HL-60 (cell line): ENCODE results near the gene C2CD5.

Source experiments
- DNase-seq, 2 experiments: peaks; one replicate each; pipeline ENCODE4 v3.0.0-alpha.2; 2010 to 2020; ENCODE audit warnings: low read depth in 1 of 2, low spot score in 1 of 2
- H3K27ac ChIP-seq: fragments of 250-450 bp; sonication (Bioruptor Pico); replicated peaks from 2 replicates; pipeline ENCODE4 v1.5.1; 2020; ENCODE audit warnings: mild to moderate bottlenecking, moderate library complexity
- H3K27me3 ChIP-seq: fragments of 250-450 bp; sonication (Bioruptor Pico); 2 replicates; pipeline ENCODE4 v1.5.1; 2021; ENCODE audit warnings: mild to moderate bottlenecking, moderate library complexity; ENCODE audit not compliant: insufficient read depth, poor library complexity, severe bottlenecking
- H3K4me3 ChIP-seq: replicated peaks from 2 replicates; pipeline ENCODE4 v1.5.1; 2011; ENCODE audit warnings: mild to moderate bottlenecking, control low read depth, low read length; ENCODE audit not compliant: insufficient read depth
- GABPA ChIP-seq: IDR thresholded peaks from 2 replicates; pipeline ENCODE4 v1.6.1; 2012; ENCODE audit warnings: low read depth
- POLR2AphosphoS5 ChIP-seq: IDR thresholded peaks from 2 replicates; pipeline ENCODE4 v1.6.1; 2012; ENCODE audit warnings: low read depth
- SPI1 ChIP-seq: IDR thresholded peaks from 2 replicates; pipeline ENCODE4 v1.6.1; 2012; ENCODE audit warnings: low read depth, mild to moderate bottlenecking, borderline replicate concordance
- TF ChIP-seq, protein P1 (sequence below): IDR thresholded peaks from 2 replicates; pipeline ENCODE4 v1.6.1; 2012; ENCODE audit warnings: low read depth; ENCODE audit not compliant: insufficient replicate concordance
- TF ChIP-seq, protein P2 (sequence below): IDR thresholded peaks from one replicate; pipeline ENCODE4 v1.5.1; 2011; ENCODE audit warnings: low read length, control low read depth, inconsistent platforms; ENCODE audit not compliant: insufficient read depth

The C2CD5 gene

DNA sequence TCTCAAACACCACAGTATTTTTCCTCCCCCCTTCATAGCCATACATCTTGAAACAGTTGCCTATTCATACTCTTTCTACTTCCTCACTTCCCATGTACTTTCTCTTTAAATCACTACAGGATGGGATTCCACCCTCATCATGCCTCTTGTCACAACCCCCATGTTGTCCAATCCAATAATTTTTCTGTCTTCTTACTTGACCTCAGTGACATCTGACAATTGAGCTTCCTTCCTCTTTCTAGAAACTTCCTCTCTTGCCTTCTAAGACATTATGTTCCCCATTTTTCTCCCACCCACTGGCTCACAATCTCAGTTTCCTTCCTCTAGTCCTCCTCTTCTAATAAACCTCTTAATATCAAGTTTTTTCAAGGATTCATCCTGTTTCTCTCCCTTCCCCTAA is 5.3 kb downstream of the C2CD5 start:
- TF ChIP-seq POLR2AphosphoS5 = peak; percentile 48; the same call in 1 of the 2 replicates
- TF ChIP-seq, protein P1, sequence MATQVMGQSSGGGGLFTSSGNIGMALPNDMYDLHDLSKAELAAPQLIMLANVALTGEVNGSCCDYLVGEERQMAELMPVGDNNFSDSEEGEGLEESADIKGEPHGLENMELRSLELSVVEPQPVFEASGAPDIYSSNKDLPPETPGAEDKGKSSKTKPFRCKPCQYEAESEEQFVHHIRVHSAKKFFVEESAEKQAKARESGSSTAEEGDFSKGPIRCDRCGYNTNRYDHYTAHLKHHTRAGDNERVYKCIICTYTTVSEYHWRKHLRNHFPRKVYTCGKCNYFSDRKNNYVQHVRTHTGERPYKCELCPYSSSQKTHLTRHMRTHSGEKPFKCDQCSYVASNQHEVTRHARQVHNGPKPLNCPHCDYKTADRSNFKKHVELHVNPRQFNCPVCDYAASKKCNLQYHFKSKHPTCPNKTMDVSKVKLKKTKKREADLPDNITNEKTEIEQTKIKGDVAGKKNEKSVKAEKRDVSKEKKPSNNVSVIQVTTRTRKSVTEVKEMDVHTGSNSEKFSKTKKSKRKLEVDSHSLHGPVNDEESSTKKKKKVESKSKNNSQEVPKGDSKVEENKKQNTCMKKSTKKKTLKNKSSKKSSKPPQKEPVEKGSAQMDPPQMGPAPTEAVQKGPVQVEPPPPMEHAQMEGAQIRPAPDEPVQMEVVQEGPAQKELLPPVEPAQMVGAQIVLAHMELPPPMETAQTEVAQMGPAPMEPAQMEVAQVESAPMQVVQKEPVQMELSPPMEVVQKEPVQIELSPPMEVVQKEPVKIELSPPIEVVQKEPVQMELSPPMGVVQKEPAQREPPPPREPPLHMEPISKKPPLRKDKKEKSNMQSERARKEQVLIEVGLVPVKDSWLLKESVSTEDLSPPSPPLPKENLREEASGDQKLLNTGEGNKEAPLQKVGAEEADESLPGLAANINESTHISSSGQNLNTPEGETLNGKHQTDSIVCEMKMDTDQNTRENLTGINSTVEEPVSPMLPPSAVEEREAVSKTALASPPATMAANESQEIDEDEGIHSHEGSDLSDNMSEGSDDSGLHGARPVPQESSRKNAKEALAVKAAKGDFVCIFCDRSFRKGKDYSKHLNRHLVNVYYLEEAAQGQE = no peak
- TF ChIP-seq, protein P2, sequence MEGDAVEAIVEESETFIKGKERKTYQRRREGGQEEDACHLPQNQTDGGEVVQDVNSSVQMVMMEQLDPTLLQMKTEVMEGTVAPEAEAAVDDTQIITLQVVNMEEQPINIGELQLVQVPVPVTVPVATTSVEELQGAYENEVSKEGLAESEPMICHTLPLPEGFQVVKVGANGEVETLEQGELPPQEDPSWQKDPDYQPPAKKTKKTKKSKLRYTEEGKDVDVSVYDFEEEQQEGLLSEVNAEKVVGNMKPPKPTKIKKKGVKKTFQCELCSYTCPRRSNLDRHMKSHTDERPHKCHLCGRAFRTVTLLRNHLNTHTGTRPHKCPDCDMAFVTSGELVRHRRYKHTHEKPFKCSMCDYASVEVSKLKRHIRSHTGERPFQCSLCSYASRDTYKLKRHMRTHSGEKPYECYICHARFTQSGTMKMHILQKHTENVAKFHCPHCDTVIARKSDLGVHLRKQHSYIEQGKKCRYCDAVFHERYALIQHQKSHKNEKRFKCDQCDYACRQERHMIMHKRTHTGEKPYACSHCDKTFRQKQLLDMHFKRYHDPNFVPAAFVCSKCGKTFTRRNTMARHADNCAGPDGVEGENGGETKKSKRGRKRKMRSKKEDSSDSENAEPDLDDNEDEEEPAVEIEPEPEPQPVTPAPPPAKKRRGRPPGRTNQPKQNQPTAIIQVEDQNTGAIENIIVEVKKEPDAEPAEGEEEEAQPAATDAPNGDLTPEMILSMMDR = no peak
- no peak for TF ChIP-seq GABPA
- TF ChIP-seq SPI1 = peak; percentile 96
- DNase-seq = peak; percentile 78 to 84
- Histone ChIP-seq H3K27me3 (no peaks in the 10 kb centered on the region), H3K4me3 (no peak overlapping the region), H3K27ac (no peak overlapping the region)

GRCh38 chr12:22538311-22538710 is 6.0 kb downstream of the C2CD5 start:
- no peak overlapping the region for H3K27ac ChIP-seq
- no peak overlapping the region for H3K4me3 ChIP-seq
- no peak for DNase-seq
- no peaks in the 10 kb centered on the region for H3K27me3 ChIP-seq
- TF ChIP-seq, protein P1 = no peak
- no peak for TF ChIP-seq SPI1

DNA sequence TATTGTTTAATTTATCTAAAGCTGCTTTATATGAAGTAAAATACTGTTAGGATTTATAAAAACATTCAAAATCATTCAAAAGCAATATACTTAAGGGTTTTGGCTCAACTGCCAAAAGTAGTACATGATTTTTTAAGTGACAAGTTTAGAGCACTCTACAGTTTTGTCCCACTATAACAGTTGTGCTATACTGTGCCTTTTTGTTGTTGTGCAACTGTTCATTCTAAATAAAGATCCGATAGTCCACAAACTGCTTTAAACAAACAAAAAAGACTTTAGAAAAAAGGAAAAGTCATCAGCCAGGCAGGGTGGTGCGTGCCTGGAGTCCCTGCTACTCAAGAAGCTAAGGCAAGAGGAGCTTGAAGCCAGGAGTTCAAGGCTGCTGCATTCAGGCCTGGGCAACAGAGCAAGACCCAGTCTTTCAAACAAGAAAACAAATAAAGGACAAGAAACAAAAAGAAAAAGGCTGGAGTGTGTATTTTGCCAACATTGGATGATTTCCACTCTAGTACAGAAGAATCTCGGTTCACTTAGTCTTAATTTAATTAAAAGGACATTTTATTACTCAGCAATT is 7.3 kb downstream of the C2CD5 start:
- H3K27me3 ChIP-seq = no peaks in the 10 kb centered on the region
- no peak for DNase-seq
- TF ChIP-seq, protein P2 = no peak
- no peak overlapping the region for H3K27ac ChIP-seq
- H3K4me3 ChIP-seq = no peak overlapping the region

DNA sequence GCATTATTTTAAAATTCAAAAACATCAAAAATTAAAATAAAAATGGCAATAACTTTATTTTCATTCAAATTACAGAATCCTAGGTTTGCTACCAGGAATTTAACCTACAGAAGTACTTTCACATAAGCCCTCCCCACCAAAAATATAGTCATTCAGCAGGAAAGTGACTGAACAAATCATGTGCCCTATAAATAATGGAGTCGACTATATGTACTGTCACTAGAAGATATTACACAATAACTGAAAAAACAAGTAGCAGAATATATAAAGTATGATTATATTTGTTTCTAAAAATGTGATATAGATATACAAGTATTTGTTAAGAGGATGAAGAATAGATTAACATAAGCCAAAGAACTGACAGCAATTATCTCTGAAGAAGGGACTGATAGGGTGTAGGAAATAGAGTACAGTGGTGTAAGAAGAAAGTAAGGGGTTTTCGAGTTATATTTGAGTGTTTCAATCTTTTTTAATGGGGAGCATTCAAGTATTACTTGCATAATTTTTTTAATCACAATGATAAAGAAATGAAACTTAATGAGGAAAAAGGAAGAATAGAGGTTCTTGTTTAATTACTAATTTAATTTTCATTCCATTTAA is 7.9 kb downstream of the C2CD5 start:
- TF ChIP-seq POLR2AphosphoS5 (no peak), SPI1 (no peak), GABPA (no peak)
- TF ChIP-seq, protein P1 = no peak
- TF ChIP-seq, protein P2 = no peak
- H3K27ac ChIP-seq = no peak overlapping the region
- H3K4me3 ChIP-seq = no peak overlapping the region
- DNase-seq = no peak
- no peaks in the 10 kb centered on the region for H3K27me3 ChIP-seq
